HL-60/S4 treated with retinoic acid at 250 ng/mL for 4 days and 3 days (cell line): ENCODE measurements around the gene CENPM.

ENCODE experiments used
- in situ Hi-C: fragments of 300-500 bp; cut with MboI; formaldehyde crosslinking; loops from 2 replicates; pipeline ENCODE4 v1.7.0; 2022; ENCODE audit warnings: low sequenced_read_pairs

Gene CENPM

DNA sequence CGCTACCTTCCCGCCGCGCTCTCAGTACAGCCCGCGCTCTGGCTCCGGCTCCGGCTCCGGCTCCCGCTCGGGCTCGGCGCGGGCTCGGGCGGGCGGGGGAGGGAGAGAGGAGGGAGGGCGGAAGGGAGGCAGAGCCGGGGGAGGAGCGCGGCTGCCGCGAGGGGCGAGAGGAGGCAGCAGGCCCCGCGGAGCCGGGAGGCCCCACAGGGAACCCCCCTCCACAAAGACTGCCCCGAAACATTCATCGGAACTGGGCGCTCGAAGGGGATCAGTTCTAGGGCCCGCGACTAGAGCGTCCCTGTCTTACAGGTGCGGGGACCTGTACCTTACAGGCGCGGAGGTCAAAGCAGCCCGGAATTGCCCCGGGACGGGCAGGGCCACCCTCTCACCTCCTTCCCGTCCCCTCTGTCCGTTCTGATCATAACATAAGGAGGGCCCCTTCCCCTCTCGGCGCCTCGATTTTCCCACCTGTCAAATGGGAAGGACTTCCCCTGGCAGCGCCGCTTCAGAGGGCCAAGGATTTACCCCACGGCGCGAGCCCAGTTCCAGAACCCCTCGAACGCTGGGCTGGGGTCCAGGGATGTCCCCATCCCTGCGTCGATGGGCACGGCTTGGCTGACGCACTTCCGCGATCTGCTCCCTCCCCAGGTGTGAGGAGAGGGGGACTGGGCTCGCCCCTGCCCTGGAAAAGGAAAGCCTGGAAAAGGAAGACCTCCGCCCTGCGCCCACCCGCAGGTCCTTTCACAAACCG lies 31.7 kb downstream of the CENPM start, which contains the start of gene SHISA8:
Gene SHISA8 (minus strand): TSS at position 40 of the 751 bp plus-strand sequence. CDS start 407 bp downstream, outside the sequence.
- in situ Hi-C loops: no loop called here

DNA sequence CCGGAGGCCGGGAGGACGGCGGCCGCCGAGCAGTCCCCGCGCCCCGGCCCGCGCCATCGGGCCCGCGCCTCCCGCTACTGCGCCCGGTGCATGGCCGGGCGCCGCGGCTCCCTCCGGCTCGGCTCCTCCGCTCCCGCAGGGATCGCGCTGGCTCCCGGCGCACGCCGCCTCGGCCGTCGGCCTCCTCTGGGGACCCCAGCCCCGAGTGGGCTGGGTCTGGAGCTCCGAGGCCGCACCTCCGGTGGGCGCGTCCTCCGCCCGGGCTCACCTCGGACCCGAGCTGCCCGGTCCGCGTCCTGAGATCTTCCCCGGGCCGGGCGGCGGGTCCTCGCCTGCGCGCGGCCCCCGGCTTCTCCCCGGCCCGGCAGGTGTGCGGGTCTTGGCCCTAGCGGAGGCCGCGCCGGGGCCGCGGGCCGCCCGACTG lies 32.3 kb downstream of the CENPM start:
- in situ Hi-C loops: no loop called here

DNA sequence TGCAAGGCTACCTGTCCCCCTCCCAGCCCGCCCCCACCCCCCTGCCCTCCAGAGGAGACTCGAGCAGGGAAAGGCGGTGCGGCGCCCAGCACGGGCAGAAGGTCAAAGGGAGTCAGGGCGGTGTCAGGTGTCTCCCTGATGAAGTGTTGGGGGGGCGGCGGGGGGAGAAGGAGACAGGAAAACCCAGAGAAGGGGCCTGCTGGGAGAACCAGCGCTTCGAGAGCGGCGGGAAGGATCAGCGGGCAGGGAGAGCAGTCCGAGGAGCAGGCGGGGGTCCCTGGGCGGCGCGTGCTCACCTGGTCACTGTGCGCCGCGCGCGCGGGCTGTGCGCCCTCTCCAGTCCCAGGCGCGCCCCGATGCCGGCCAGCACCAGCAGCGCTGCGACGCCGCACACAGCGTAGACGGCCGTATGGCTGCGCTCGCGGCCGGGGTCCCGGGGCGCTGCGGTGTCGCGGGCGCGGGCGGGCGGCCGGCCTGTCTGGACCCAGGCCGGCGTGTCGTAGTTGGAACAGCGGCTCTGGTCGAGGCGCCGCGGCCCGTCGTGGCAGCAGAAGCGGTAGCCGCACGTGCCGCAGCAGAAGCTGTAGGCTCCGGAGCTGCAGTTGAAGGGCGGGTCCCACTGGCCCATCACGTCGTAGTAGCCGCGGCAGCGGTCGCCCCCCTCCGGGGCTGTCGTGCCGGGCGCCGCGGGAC lies 33.0 kb downstream of the CENPM start:
- in situ Hi-C loops: no loop called here

GRCh38 chr22:41913040-41913719 lies 33.8 kb downstream of the CENPM start:
- in situ Hi-C loops: no loop called here

GRCh38 chr22:41912338-41913039 lies 34.5 kb downstream of the CENPM start:
- in situ Hi-C loops: no loop called here

- in situ Hi-C loops: no loop called here
Measured at GRCh38 chr22:41911001-41911611, 35.8 kb downstream of the CENPM start.

- in situ Hi-C loops: no loop called here
Measured at GRCh38 chr22:41910050-41911000, 36.6 kb downstream of the CENPM start.

GRCh38 chr22:41909310-41910049 lies 37.5 kb downstream of the CENPM start:
- in situ Hi-C loops: no loop called here

- in situ Hi-C loops: no loop called here
Measured at GRCh38 chr22:41908411-41909309, 38.3 kb downstream of the CENPM start.

- in situ Hi-C loops: no loop called here
Measured at GRCh38 chr22:41907436-41908401, 39.2 kb downstream of the CENPM start.

GRCh38 chr22:41906822-41907221 lies 40.1 kb downstream of the CENPM start:
- in situ Hi-C loops: no loop called here

- in situ Hi-C loops: no loop called here
Measured at GRCh38 chr22:41905411-41906202, 41.3 kb downstream of the CENPM start.

DNA sequence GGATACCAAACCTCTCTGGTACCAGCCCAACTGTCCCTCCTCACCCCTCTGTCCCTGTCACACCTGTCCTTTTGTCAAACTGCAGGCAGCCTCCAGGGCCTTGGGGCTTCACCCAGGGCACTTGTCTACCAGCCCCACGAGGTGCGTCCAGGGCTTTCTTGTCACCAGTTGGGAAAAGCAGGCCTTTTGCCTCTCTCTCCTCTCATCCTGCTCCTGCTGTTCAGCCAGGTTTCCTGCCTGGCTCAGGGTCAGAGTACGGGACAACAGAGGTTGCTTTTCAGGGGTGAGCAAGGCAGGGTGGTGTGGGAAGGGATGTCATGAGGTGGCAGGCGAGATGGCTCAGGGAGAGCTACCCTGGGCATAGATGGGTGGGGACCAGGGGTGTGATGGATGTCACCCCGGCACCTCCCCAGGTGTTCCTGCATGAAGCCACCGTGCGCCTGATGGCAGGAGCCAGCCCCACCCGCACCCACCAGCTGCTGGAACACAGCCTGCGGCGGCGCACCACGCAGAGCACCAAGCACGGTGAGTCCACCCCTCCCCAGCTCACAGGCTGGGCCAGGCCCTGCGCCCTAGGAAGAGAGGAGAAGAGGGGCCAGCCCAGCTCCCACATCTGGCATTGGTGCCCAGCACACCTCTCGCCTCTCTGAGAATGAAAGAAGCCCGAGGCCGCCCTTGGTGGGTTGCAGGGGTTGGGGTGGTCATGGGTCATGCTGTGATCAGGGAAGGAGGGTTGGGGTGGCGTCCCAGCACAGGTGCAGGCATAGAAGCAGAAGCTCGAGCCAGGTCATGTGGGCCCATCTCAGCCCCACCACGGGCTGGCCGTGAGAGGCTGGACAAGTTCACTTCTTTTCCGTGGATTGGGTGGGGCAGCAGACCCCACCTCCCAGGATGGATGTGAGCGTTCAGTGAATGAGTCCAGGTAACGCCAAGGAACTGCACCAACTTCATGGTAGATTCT lies 42.2 kb downstream of the CENPM start:
- in situ Hi-C loops: no loop called here

- in situ Hi-C loops: no loop called here
Measured at GRCh38 chr22:41902932-41903421, 44.0 kb downstream of the CENPM start.

DNA sequence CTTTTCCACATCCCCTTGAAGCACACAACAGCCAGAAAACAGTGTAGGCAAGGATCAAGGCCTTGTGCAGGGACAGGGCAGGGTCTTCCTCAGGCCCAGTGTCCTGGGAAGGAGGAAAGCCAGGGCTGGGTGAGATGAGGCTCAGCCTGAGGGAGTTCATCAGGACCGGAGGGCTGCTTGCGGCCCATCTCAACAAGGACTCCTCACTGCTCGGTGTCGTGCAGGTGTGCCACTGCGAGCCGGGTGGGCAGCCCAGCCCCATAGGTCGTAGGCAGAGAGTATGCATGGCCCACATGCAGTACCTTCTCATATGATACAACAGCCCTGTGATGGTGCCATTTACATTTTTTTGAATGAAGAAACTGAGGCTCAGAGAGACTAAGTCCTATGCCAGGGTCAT lies 44.9 kb downstream of the CENPM start:
- in situ Hi-C loops: no loop called here
